H1 (cell line): ENCODE results near the gene VTN. TPM values are rescaled to one million over a fixed set of nuclear protein-coding genes. Genes with fewer than 3 reads are reported as not detected.

ENCODE experiments used
- CTCF ChIA-PET: fragments of 300-600 bp; sonication (Branson Sonifier 250); formaldehyde crosslinking; loops from one replicate; lab custom pipeline; 2021; ENCODE audit not compliant: partially characterized antibody; lab: Charles Lee
- POLR2A ChIA-PET: fragments of 300-600 bp; sonication (Branson Sonifier 250); formaldehyde crosslinking; loops from one replicate; lab custom pipeline; 2021; ENCODE audit warnings: inconsistent platforms; ENCODE audit not compliant: partially characterized antibody; lab: Charles Lee
- DNase-seq, 2 experiments: peaks; one replicate each; pipeline versions ENCODE4 v3.0.0 to v3.0.0-alpha.2; 2010 to 2022; ENCODE audit warnings: low spot score in 2 of 2, low read depth in 1 of 2, mixed read lengths in 1 of 2
- FAIRE-seq: peaks from 2 replicates; lab custom pipeline; 2011; peaks lifted over from hg19 to GRCh38; lab: Jason Lieb, UNC
- H2AFZ ChIP-seq: 2 replicates; pipeline ENCODE4 v1.8.1; 2012; ENCODE audit warnings: low read length, inconsistent platforms
- H2AK5ac ChIP-seq: 2 replicates; pipeline ENCODE4 v1.6.1; 2013; ENCODE audit warnings: low read depth, low read length
- H2BK120ac ChIP-seq: replicated peaks from 2 replicates; pipeline ENCODE3; 2013; ENCODE audit warnings: low read depth, low read length, inconsistent platforms
- H2BK12ac ChIP-seq: 2 replicates; pipeline ENCODE4 v1.6.1; 2013; ENCODE audit warnings: low read depth, low read length
- H2BK15ac ChIP-seq: 2 replicates; pipeline ENCODE4 v1.6.1; 2013; ENCODE audit warnings: low read length
- H2BK20ac ChIP-seq: 2 replicates; pipeline ENCODE4 v1.6.1; 2013; ENCODE audit warnings: low read length
- H2BK5ac ChIP-seq: 2 replicates; pipeline ENCODE4 v1.6.1; 2013; ENCODE audit warnings: low read depth, low read length
- H3K14ac ChIP-seq: 2 replicates; pipeline ENCODE4 v1.6.1; 2013; ENCODE audit warnings: inconsistent platforms; ENCODE audit not compliant: insufficient read length
- H3K18ac ChIP-seq: 2 replicates; pipeline ENCODE4 v1.6.1; 2013; ENCODE audit warnings: low read length; ENCODE audit errors: extremely low read depth
- H3K23ac ChIP-seq: 2 replicates; pipeline ENCODE4 v1.6.1; 2013; ENCODE audit warnings: inconsistent platforms; ENCODE audit not compliant: insufficient read length
- H3K23me2 ChIP-seq: 2 replicates; pipeline ENCODE4 v1.6.1; 2013; ENCODE audit warnings: low read depth, low read length
- H3K27ac ChIP-seq: 2 replicates; pipeline ENCODE4 v1.6.1; 2011; ENCODE audit warnings: low read depth, low read length, inconsistent platforms
- H3K27me3 ChIP-seq, 4 experiments: replicated peaks in 1 of 4; 1 replicate in 1 of 4; 2 replicates in 3 of 4; pipeline versions ENCODE4 v1.6.1 to v1.8.1; 2011 to 2013; ENCODE audit warnings: low read length in 3 of 4, mild to moderate bottlenecking in 3 of 4, inconsistent platforms in 2 of 4, mixed read lengths in 2 of 4, moderate library complexity in 1 of 4; ENCODE audit not compliant: control insufficient read depth in 3 of 4, insufficient read depth in 3 of 4; ENCODE audit errors: extremely low read depth in 1 of 4
- H3K36me3 ChIP-seq, 4 experiments: 2 replicates each; pipeline versions ENCODE4 v1.6.1 to v1.8.1; 2011 to 2013; ENCODE audit warnings: mild to moderate bottlenecking in 4 of 4, low read length in 3 of 4, moderate library complexity in 2 of 4, control low read depth in 1 of 4, inconsistent platforms in 1 of 4; ENCODE audit not compliant: insufficient read depth in 4 of 4, control insufficient read depth in 2 of 4
- H3K4ac ChIP-seq: replicated peaks from 2 replicates; pipeline ENCODE3; 2013; ENCODE audit warnings: low read length, low read depth, mixed read lengths, inconsistent platforms; ENCODE audit not compliant: insufficient read length
- H3K4me1 ChIP-seq, 4 experiments: replicated peaks in 1 of 4; 1 replicate in 1 of 4; 2 replicates in 3 of 4; pipeline versions ENCODE4 v1.6.1 to v1.8.1; 2011 to 2013; ENCODE audit warnings: low read length in 3 of 4, inconsistent platforms in 2 of 4, mixed read lengths in 1 of 4; ENCODE audit not compliant: insufficient read depth in 4 of 4, control insufficient read depth in 3 of 4
- H3K4me2 ChIP-seq, 2 experiments: 2 replicates each; pipeline versions ENCODE4 v1.6.1 to v1.8.1; 2011 to 2013; ENCODE audit warnings: low read depth in 2 of 2, low read length in 2 of 2, control low read depth in 1 of 2, inconsistent platforms in 1 of 2, mild to moderate bottlenecking in 1 of 2; ENCODE audit not compliant: insufficient read depth in 1 of 2
- H3K4me3 ChIP-seq, 4 experiments: fragments of 200-600, 300-600 bp in 1 of 4; sonication (generic), shearing (Covaris generic), sonication (Bioruptor Twin) in 1 of 4; 2 replicates each; pipeline versions ENCODE4 v1.5.1 to v1.8.1; 2011 to 2016; ENCODE audit warnings: low read length in 4 of 4, low read depth in 3 of 4, control low read depth in 2 of 4, inconsistent platforms in 2 of 4, mild to moderate bottlenecking in 2 of 4, mixed read lengths in 1 of 4, moderate library complexity in 1 of 4; ENCODE audit not compliant: insufficient read depth in 2 of 4; ENCODE audit errors: extremely low read depth in 1 of 4
- H3K56ac ChIP-seq: replicated peaks from 2 replicates; pipeline ENCODE3; 2013; ENCODE audit warnings: low read depth, mild to moderate bottlenecking, mixed read lengths, low read length, inconsistent platforms; ENCODE audit not compliant: insufficient read length
- H3K79me1 ChIP-seq: 2 replicates; pipeline ENCODE4 v1.6.1; 2013; ENCODE audit warnings: low read depth, low read length, control low read depth
- H3K79me2 ChIP-seq, 2 experiments: 2 replicates each; pipeline versions ENCODE4 v1.6.1 to v1.8.1; 2012 to 2013; ENCODE audit warnings: low read length in 2 of 2, mild to moderate bottlenecking in 2 of 2, inconsistent platforms in 1 of 2; ENCODE audit not compliant: insufficient read depth in 2 of 2, control insufficient read depth in 1 of 2
- H3K9ac ChIP-seq, 4 experiments: replicated peaks in 1 of 4; 1 replicate in 1 of 4; 2 replicates in 3 of 4; pipeline versions ENCODE4 v1.6.1 to v1.8.1; 2011 to 2013; ENCODE audit warnings: low read depth in 3 of 4, low read length in 3 of 4, control low read depth in 2 of 4, mild to moderate bottlenecking in 2 of 4, moderate library complexity in 2 of 4, inconsistent platforms in 1 of 4; ENCODE audit errors: extremely low read depth in 1 of 4
- H3K9me3 ChIP-seq, 2 experiments: 2 replicates each; pipeline versions ENCODE4 v1.6.1 to v1.8.1; 2012 to 2013; ENCODE audit warnings: mild to moderate bottlenecking in 2 of 2, moderate library complexity in 2 of 2, control low read depth in 1 of 2, inconsistent platforms in 1 of 2, low read depth in 1 of 2, low read length in 1 of 2, mixed read lengths in 1 of 2; ENCODE audit not compliant: insufficient read depth in 2 of 2
- H4K20me1 ChIP-seq, 2 experiments: replicated peaks in 1 of 2; 2 replicates each; pipeline versions ENCODE3 to v1.8.1; 2011 to 2013; ENCODE audit warnings: inconsistent platforms in 2 of 2, low read length in 2 of 2, mild to moderate bottlenecking in 1 of 2; ENCODE audit not compliant: insufficient read depth in 2 of 2, control insufficient read depth in 1 of 2
- H4K5ac ChIP-seq: 2 replicates; pipeline ENCODE4 v1.6.1; 2013; ENCODE audit warnings: low read length, low read depth, mixed read lengths, inconsistent platforms; ENCODE audit not compliant: insufficient read length
- H4K8ac ChIP-seq: 2 replicates; pipeline ENCODE4 v1.8.0; 2013; ENCODE audit warnings: mild to moderate bottlenecking, moderate library complexity, low read length, inconsistent platforms; ENCODE audit not compliant: insufficient read depth; ENCODE audit errors: extremely low read depth
- H4K91ac ChIP-seq: replicated peaks from 2 replicates; pipeline ENCODE3; 2013; ENCODE audit warnings: low read length, mixed read lengths, inconsistent platforms; ENCODE audit not compliant: insufficient read length
- CREB1 ChIP-seq: IDR thresholded peaks from 2 replicates; pipeline ENCODE4 v1.6.1; 2012; ENCODE audit warnings: inconsistent platforms
- JUND ChIP-seq: IDR thresholded peaks from 2 replicates; pipeline ENCODE4 v1.6.1; 2011; ENCODE audit warnings: mild to moderate bottlenecking, improper control_type of control experiment, low read length
- KDM4A ChIP-seq: IDR thresholded peaks from one replicate; pipeline ENCODE4 v1.7.1; 2012; ENCODE audit warnings: low read depth, mild to moderate bottlenecking, moderate library complexity, low read length, inconsistent platforms; ENCODE audit not compliant: severe bottlenecking
- PHF8 ChIP-seq: fragments of 200-600 bp; sonication (generic); conservative IDR thresholded peaks from 2 replicates; pipeline ENCODE4 v1.7.1; 2012; ENCODE audit warnings: low read depth, mild to moderate bottlenecking, inconsistent platforms, low read length, moderate library complexity
- POLR2AphosphoS5 ChIP-seq: IDR thresholded peaks from 2 replicates; pipeline ENCODE4 v1.6.1; 2011; ENCODE audit warnings: low read depth, low read length
- SIN3A ChIP-seq, 2 experiments: IDR thresholded peaks in 1 of 2; conservative IDR thresholded peaks in 1 of 2; 2 replicates each; pipeline ENCODE4 v1.6.1; 2011 to 2012; ENCODE audit warnings: low read length in 2 of 2, improper control_type of control experiment in 1 of 2, low read depth in 1 of 2, mild to moderate bottlenecking in 1 of 2
- TEAD4 ChIP-seq: IDR thresholded peaks from 2 replicates; pipeline ENCODE4 v1.6.1; 2012; ENCODE audit warnings: low read depth, low read length, inconsistent platforms, mixed read lengths
- YY1 ChIP-seq: IDR thresholded peaks from 2 replicates; pipeline ENCODE4 v1.6.1; 2011; ENCODE audit warnings: low read depth, mild to moderate bottlenecking, low read length
- WGBS, 2 experiments: shearing (Covaris generic) in 1 of 2; methylation state at CpG; one replicate each; pipeline versions ENCODE4 v1.1.6 to v1.1.7; 2013 to 2015; ENCODE audit warnings: low lambda C conversion rate in 2 of 2, mixed read lengths in 2 of 2, inconsistent platforms in 1 of 2, low coverage in 1 of 2, missing lambda C conversion rate in 1 of 2; ENCODE audit not compliant: insufficient replicate concordance in 2 of 2, insufficient coverage in 1 of 2, insufficient read length in 1 of 2; ENCODE audit errors: extremely low coverage in 1 of 2, missing lambda C conversion rate in 1 of 2; 5-methylcytosine and 5-hydroxymethylcytosine counted together
- polyA plus RNA-seq, 7 experiments: library from polyadenylated mRNA; depleted of rRNA in 3 of 7; stranded (reverse) in 5 of 7; unstranded in 2 of 7; fragments of >200 nt in 5 of 7; fragments of 200-250 nt in 2 of 7; gene quantifications; 1 replicate in 5 of 7; 2 replicates in 1 of 7; 4 replicates in 1 of 7; pipeline versions ENCODE4 v1.2.1 to v1.2.3, GENCODE V29; 2011 to 2013; ENCODE audit warnings: missing spikeins in 2 of 7, mixed read lengths in 2 of 7
- total RNA-seq: library from RNA; stranded (reverse); fragmentation: NEBNext Ultra II Directional; extraction: Animal tissue kit (Norgen Biotek cat#: 25700); gene quantifications from 2 replicates; pipeline ENCODE4 v1.2.1, GENCODE V29; 2021
- TF ChIP-seq, protein P1 (sequence below): IDR thresholded peaks from 2 replicates; pipeline ENCODE4 v1.6.1; 2011; ENCODE audit warnings: low read depth, mild to moderate bottlenecking, low read length; ENCODE audit not compliant: insufficient read depth

Gene VTN
- total and polyA plus RNA-seq, 2 of the 8 experiments (the other 6 are each of a cell fraction or from before 2014, with no cell fraction given): 0.18 TPM; not detected in 1

DNA sequence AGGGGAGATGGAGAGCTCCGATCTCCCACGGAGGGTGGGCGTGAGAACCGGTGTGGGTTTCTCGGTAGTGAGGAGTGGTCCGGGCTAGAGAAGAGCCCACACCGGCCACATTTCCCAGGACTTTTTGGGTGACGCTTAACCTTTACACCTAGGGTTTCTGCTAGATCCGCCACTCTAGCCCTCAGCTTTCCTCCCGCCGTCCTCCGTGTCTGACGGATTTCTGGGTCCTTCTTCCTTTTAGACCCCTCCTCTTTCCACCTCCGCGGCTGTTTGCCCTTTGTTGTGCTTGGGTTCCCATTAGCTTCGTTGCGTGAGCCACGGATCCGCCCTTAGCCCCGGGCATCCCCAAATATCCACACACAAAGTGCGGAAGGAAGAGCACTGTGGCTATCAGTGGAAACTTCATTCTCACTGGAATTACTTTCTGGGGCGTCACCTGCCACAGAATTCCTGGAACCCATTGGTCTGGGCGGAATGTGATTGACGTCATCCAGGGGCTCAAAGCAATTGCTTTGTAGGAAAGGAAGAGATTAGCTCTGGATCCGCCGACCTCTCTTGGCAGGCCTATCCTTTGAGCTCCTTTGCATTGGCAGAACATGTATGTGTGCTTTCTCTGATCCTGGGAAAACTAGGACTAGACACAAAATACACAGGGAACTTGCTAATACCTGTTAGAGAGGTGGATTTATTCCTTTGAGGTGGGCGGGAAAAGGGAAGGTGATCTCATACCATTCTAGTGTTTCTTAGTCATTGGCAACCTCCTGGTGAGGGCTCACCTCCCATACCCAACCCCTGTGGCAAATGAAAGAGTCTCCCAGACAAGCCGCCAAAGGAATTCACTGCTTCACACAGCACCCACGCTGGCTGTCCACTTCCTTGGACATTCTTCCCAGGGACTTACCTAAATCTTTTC is 33.9 kb downstream of the VTN start:
- H3K23me2 ChIP-seq: peaks cover 10% of the 10 kb centered on the region; the same call in 1 of the 2 replicates
- peaks cover 0 to 13% of the 10 kb centered on the region in 2 experiments; a peak in 2 of 4 replicates for H3K79me2 ChIP-seq
- WGBS, 2 experiments: 5% methylated on average over 25 of the region's 29 CpGs; no CpG with 5 or more reads in 1 of the 2 experiments
- ChIA-PET CTCF (interaction anchor here (0.7 to 1.9 kb wide), 11 partner anchors 9 to 85 kb away, joined by 3 to 7 read pairs (median 4); partner anchors contain the start of gene VTN), POLR2A (interaction anchor here (0.9 to 2.9 kb wide), 16 partner anchors 8 to 274 kb away, joined by 3 to 19 read pairs (median 7); partner anchors contain the start of genes POLDIP2, SEBOX and TMEM97)
- no peak overlapping the region for H3K4ac ChIP-seq
- H4K8ac ChIP-seq: peak overlapping the region; percentile 66; the same call in 1 of the 2 replicates
- no peak overlapping the region for H2AK5ac ChIP-seq
- H2BK12ac ChIP-seq: no peak overlapping the region
- peaks cover 16% of the 10 kb centered on the region for H3K79me1 ChIP-seq
- H3K4me3 ChIP-seq: peak overlapping the region; percentile 87 to 95 (median 92)
- peak overlapping the region; percentile 38 for H3K56ac ChIP-seq
- no peak overlapping the region for H4K5ac ChIP-seq
- no peak overlapping the region; the same call in 1 of the 2 replicates for H3K18ac ChIP-seq
- H3K14ac ChIP-seq: no peak overlapping the region
- peak overlapping the region; percentile 77 for H2BK5ac ChIP-seq
- peaks cover 0 to 3% (median under 1%) of the 10 kb centered on the region in 4 experiments; a peak in 4 of 8 replicates for H3K36me3 ChIP-seq
- H4K91ac ChIP-seq: peak overlapping the region; percentile 38
- H4K20me1 ChIP-seq: peaks cover 2% of the 10 kb centered on the region in 2 experiments
- H2BK15ac ChIP-seq: no peak overlapping the region
- H3K4me2 ChIP-seq: peak overlapping the region; percentile 90 to 91
- H3K27ac ChIP-seq: peak overlapping the region; percentile 72
- H3K9me3 ChIP-seq: no peaks in the 10 kb centered on the region
- H3K9ac ChIP-seq: peak overlapping the region; percentile 68 to 83 (median 78)
- FAIRE-seq (peak; percentile 57), DNase-seq (peak in 1 of 2 experiments; percentile 70)
- H2BK120ac ChIP-seq: no peak overlapping the region
- H3K4me1 ChIP-seq: peaks cover 0 to 10% (median 8%) of the 10 kb centered on the region in 4 experiments; a peak in 6 of 7 replicates
- no peak overlapping the region for H2BK20ac ChIP-seq
- no peak overlapping the region for H3K23ac ChIP-seq
- no peaks in the 10 kb centered on the region for H3K27me3 ChIP-seq
- peak overlapping the region; percentile 70 for H2AFZ ChIP-seq
- TF ChIP-seq POLR2AphosphoS5 (0 out of 2 replicates have a peak, but pooled peaks have one; percentile 2), CREB1 (peak; percentile 83), SIN3A (conservative IDR thresholded peaks at IDR 0.05 in 1 of 2, IDR thresholded peaks at IDR 0.05 in 1 of 2; ENCODE audit: low read depth in 1 of 2, low read length in 2 of 2) (peak; percentile 48 to 72; a peak in 1 of 4 replicates), KDM4A (peak; percentile 40), JUND (peak; percentile 71), YY1 (no peak), PHF8 (peak; percentile 14), TEAD4 (peak; percentile 78)
- TF ChIP-seq, protein P1, sequence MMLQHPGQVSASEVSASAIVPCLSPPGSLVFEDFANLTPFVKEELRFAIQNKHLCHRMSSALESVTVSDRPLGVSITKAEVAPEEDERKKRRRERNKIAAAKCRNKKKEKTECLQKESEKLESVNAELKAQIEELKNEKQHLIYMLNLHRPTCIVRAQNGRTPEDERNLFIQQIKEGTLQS: no peak
